H9 (cell line): ENCODE results near the gene GBP6. TPM values are rescaled to one million over a fixed set of nuclear protein-coding genes. Genes with fewer than 3 reads are reported as not detected.

Source experiments
- DNase-seq: peaks from one replicate; pipeline ENCODE4 v3.0.0-alpha.2; 2017
- H2AFZ ChIP-seq: one replicate; pipeline ENCODE4 v1.6.1; 2013; ENCODE audit warnings: mild to moderate bottlenecking, low read length, control low read depth, moderate library complexity
- H2AK5ac ChIP-seq: 2 replicates; pipeline ENCODE4 v1.6.1; 2013; ENCODE audit warnings: low read length, control low read depth, mixed read lengths; ENCODE audit not compliant: insufficient read length
- H2BK120ac ChIP-seq: one replicate; pipeline ENCODE4 v1.6.1; 2013; ENCODE audit warnings: low read depth, mild to moderate bottlenecking, low read length, control low read depth, inconsistent platforms; ENCODE audit not compliant: poor library complexity, severe bottlenecking
- H2BK12ac ChIP-seq: 2 replicates; pipeline ENCODE4 v1.6.1; 2013; ENCODE audit warnings: low read length, control low read depth, mixed read lengths, low read depth; ENCODE audit not compliant: insufficient read length
- H2BK15ac ChIP-seq: 2 replicates; pipeline ENCODE4 v1.6.1; 2013; ENCODE audit warnings: low read depth, low read length, control low read depth
- H2BK20ac ChIP-seq: one replicate; pipeline ENCODE4 v1.6.1; 2013; ENCODE audit warnings: low read depth, mild to moderate bottlenecking, low read length, control low read depth, inconsistent platforms; ENCODE audit not compliant: poor library complexity, severe bottlenecking
- H2BK5ac ChIP-seq: 2 replicates; pipeline ENCODE4 v1.6.1; 2013; ENCODE audit warnings: low read length, control low read depth, mixed read lengths; ENCODE audit not compliant: insufficient read length
- H3K14ac ChIP-seq: 2 replicates; pipeline ENCODE4 v1.6.1; 2013; ENCODE audit warnings: low read length, control low read depth; ENCODE audit not compliant: insufficient read depth
- H3K18ac ChIP-seq: 2 replicates; pipeline ENCODE4 v1.6.1; 2013; ENCODE audit warnings: low read depth, mild to moderate bottlenecking, mixed read lengths, low read length, control low read depth; ENCODE audit not compliant: insufficient read length
- H3K23ac ChIP-seq: 2 replicates; pipeline ENCODE4 v1.6.1; 2013; ENCODE audit warnings: low read length, control low read depth, mixed read lengths, low read depth; ENCODE audit not compliant: insufficient read length
- H3K23me2 ChIP-seq: 2 replicates; pipeline ENCODE4 v1.6.1; 2013; ENCODE audit warnings: low read depth, mild to moderate bottlenecking, mixed read lengths, low read length, control low read depth; ENCODE audit not compliant: insufficient read length, poor library complexity, severe bottlenecking
- H3K27ac ChIP-seq: 2 replicates; pipeline ENCODE4 v1.5.1; 2013; ENCODE audit warnings: low read length, control low read depth, mixed read lengths, low read depth; ENCODE audit not compliant: insufficient read length
- H3K27me3 ChIP-seq: 2 replicates; pipeline ENCODE4 v1.6.1; 2013; ENCODE audit warnings: low read length, control low read depth, inconsistent platforms; ENCODE audit not compliant: insufficient read depth
- H3K4ac ChIP-seq: 2 replicates; pipeline ENCODE4 v1.6.1; 2013; ENCODE audit warnings: low read depth, mild to moderate bottlenecking, control low read depth, inconsistent platforms, low read length, moderate library complexity
- H3K4me1 ChIP-seq: 2 replicates; pipeline ENCODE4 v1.6.1; 2013; ENCODE audit warnings: low read length, control low read depth, inconsistent platforms; ENCODE audit not compliant: insufficient read depth
- H3K4me2 ChIP-seq: 2 replicates; pipeline ENCODE4 v1.6.1; 2013; ENCODE audit warnings: low read length, control low read depth, mixed read lengths; ENCODE audit not compliant: insufficient read length, insufficient read depth
- H3K56ac ChIP-seq: 2 replicates; pipeline ENCODE4 v1.6.1; 2013; ENCODE audit warnings: low read depth, mild to moderate bottlenecking, mixed read lengths, low read length, control low read depth; ENCODE audit not compliant: insufficient read length
- H3K79me1 ChIP-seq: 2 replicates; pipeline ENCODE4 v1.6.1; 2013; ENCODE audit warnings: low read depth, mild to moderate bottlenecking, moderate library complexity, low read length, control low read depth, inconsistent platforms; ENCODE audit not compliant: insufficient read depth, poor library complexity, severe bottlenecking
- H3K79me2 ChIP-seq: 2 replicates; pipeline ENCODE4 v1.6.1; 2013; ENCODE audit warnings: low read length, control low read depth, inconsistent platforms; ENCODE audit not compliant: insufficient read depth
- H3K9ac ChIP-seq: 2 replicates; pipeline ENCODE4 v1.6.1; 2013; ENCODE audit warnings: low read length, control low read depth, mixed read lengths; ENCODE audit not compliant: insufficient read length; ENCODE audit errors: extremely low read depth
- H3K9me3 ChIP-seq: one replicate; pipeline ENCODE4 v1.6.1; 2013; ENCODE audit warnings: low read depth, low read length, inconsistent platforms; ENCODE audit not compliant: control insufficient read depth
- H3T11ph ChIP-seq: one replicate; pipeline ENCODE4 v1.6.1; 2013; ENCODE audit warnings: mild to moderate bottlenecking, low read length, control low read depth, inconsistent platforms
- H4K20me1 ChIP-seq: one replicate; pipeline ENCODE4 v1.6.1; 2013; ENCODE audit not compliant: control insufficient read depth, insufficient read length, insufficient read depth
- H4K5ac ChIP-seq: 2 replicates; pipeline ENCODE4 v1.6.1; 2013; ENCODE audit warnings: low read depth, mild to moderate bottlenecking, mixed read lengths, low read length, control low read depth; ENCODE audit not compliant: insufficient read length
- H4K8ac ChIP-seq: replicated peaks from 2 replicates; pipeline ENCODE4 v1.6.1; 2013; ENCODE audit warnings: low read length, control low read depth, mixed read lengths, low read depth; ENCODE audit not compliant: insufficient read length
- H4K91ac ChIP-seq: 2 replicates; pipeline ENCODE4 v1.6.1; 2013; ENCODE audit warnings: low read depth, mild to moderate bottlenecking, moderate library complexity, mixed read lengths, low read length, control low read depth; ENCODE audit not compliant: insufficient read length
- H3K27ac Mint-ChIP-seq, 3 experiments: 2 replicates in 2 of 3; 3 replicates in 1 of 3; pipeline ENCODE4 v1.8.0; 2020 to 2021; ENCODE audit warnings: mixed read lengths in 3 of 3, mild to moderate bottlenecking in 1 of 3, moderate library complexity in 1 of 3
- H3K27me3 Mint-ChIP-seq: 2 replicates; pipeline ENCODE4 v1.8.0; 2021; ENCODE audit warnings: low read depth, mild to moderate bottlenecking, moderate library complexity, mixed read lengths
- H3K36me3 Mint-ChIP-seq, 3 experiments: 2 replicates in 2 of 3; 3 replicates in 1 of 3; pipeline ENCODE4 v1.8.0; 2020 to 2021; ENCODE audit warnings: low read depth in 3 of 3, mixed read lengths in 3 of 3; ENCODE audit not compliant: insufficient read depth in 1 of 3
- H3K4me1 Mint-ChIP-seq, 2 experiments: 2 replicates each; pipeline ENCODE4 v1.8.0; 2020; ENCODE audit warnings: mixed read lengths in 2 of 2
- H3K4me3 Mint-ChIP-seq, 2 experiments: 2 replicates in 1 of 2; 3 replicates in 1 of 2; pipeline ENCODE4 v1.8.0; 2020 to 2021; ENCODE audit warnings: mild to moderate bottlenecking in 2 of 2, mixed read lengths in 2 of 2, moderate library complexity in 1 of 2
- H3K9me3 Mint-ChIP-seq, 2 experiments: 2 replicates in 1 of 2; 3 replicates in 1 of 2; pipeline ENCODE4 v1.8.0; 2020; ENCODE audit warnings: mild to moderate bottlenecking in 2 of 2, mixed read lengths in 2 of 2, moderate library complexity in 1 of 2
- WGBS: extraction: QIAGEN DNeasy Blood & Tissue Kit; methylation state at CpG from one replicate; pipeline ENCODE4 v1.1.7; 2013; ENCODE audit warnings: missing lambda C conversion rate, low lambda C conversion rate, mixed read lengths; ENCODE audit not compliant: insufficient read length; ENCODE audit errors: extremely low coverage; 5-methylcytosine and 5-hydroxymethylcytosine counted together
- total RNA-seq: library from RNA; stranded (reverse); gene quantifications from 2 replicates; pipeline ENCODE4 v1.2.1, GENCODE V29; 2021
- TF ChIP-seq, protein P1 (sequence below): fragments of 200-600 bp; sonication (generic); conservative IDR thresholded peaks from 3 replicates; pipeline ENCODE4 v1.8.0; 2021; ENCODE audit warnings: antibody characterized with exemption, mild to moderate bottlenecking

GBP6 gene
- total RNA-seq, 1 experiment from 2014 or later = not detected

DNA sequence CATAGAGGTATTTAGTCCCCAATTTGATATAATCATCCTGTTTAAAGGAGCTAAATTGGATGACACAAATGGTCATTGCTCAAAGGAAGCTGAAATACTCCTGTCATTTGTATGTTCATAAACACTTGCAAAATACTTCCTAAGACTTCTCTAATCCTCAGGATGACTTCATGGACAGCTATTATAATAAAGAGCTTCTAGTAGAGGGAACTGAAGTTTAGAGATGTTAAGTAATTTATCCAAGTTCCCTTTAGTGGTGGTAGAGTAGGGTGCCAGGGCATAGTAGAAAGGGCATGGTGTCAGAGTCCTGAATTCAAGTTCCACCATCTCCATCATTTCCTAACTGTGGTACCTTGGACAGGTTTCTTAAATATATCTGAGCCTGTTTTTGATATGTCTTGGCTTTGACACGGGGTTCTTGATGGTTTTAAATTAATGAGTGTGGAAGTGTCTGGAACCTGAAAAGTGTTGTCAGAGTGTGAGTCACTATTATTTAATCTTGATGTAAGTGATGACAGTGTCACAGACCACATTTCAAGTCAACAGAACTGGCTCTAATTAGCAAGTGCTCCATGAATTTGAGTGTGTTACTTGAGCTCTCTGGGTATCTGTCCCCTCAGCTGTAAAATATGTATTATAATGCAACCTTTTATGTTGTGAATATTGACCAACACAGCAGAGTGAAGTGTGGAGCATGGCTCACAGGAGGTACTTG is 12.1 kb upstream of the GBP6 start:
- no peak overlapping the region for H3K9ac ChIP-seq
- no peak overlapping the region for H3K4me2 ChIP-seq
- no peaks in the 10 kb centered on the region for H3K79me1 ChIP-seq

More for the DNA sequence above, 12.1 kb upstream of the GBP6 start:
- WGBS = no CpG with 5 or more reads among the region's 1 CpG
- Histone ChIP-seq H2BK15ac (no peak overlapping the region), H3K18ac (no peak overlapping the region), H3K4ac (no peak overlapping the region), H3T11ph (no peak overlapping the region), H4K20me1 (no peaks in the 10 kb centered on the region), H3K27me3 (no peaks in the 10 kb centered on the region), H2BK120ac (no peak overlapping the region), H2AK5ac (no peak overlapping the region), H3K79me2 (no peaks in the 10 kb centered on the region), H3K27ac (no peak overlapping the region), H3K14ac (no peak overlapping the region), H3K23me2 (no peaks in the 10 kb centered on the region), H4K8ac (no peak overlapping the region), H2AFZ (no peak overlapping the region), H3K23ac (no peak overlapping the region), H3K4me1 (no peaks in the 10 kb centered on the region), H3K56ac (no peak overlapping the region), H2BK12ac (no peak overlapping the region), H2BK5ac (no peak overlapping the region), H3K9me3 (no peaks in the 10 kb centered on the region), H4K5ac (no peak overlapping the region), H4K91ac (no peak overlapping the region), H2BK20ac (no peak overlapping the region)
- Mint-ChIP-seq H3K27me3 (no peaks in the 10 kb centered on the region), H3K4me3 (no peak overlapping the region), H3K9me3 (no peaks in the 10 kb centered on the region), H3K27ac (no peak overlapping the region), H3K36me3 (no peaks in the 10 kb centered on the region), H3K4me1 (peaks cover 7 to 8% of the 10 kb centered on the region in 2 experiments)
- no peak for DNase-seq
- TF ChIP-seq, protein P1, sequence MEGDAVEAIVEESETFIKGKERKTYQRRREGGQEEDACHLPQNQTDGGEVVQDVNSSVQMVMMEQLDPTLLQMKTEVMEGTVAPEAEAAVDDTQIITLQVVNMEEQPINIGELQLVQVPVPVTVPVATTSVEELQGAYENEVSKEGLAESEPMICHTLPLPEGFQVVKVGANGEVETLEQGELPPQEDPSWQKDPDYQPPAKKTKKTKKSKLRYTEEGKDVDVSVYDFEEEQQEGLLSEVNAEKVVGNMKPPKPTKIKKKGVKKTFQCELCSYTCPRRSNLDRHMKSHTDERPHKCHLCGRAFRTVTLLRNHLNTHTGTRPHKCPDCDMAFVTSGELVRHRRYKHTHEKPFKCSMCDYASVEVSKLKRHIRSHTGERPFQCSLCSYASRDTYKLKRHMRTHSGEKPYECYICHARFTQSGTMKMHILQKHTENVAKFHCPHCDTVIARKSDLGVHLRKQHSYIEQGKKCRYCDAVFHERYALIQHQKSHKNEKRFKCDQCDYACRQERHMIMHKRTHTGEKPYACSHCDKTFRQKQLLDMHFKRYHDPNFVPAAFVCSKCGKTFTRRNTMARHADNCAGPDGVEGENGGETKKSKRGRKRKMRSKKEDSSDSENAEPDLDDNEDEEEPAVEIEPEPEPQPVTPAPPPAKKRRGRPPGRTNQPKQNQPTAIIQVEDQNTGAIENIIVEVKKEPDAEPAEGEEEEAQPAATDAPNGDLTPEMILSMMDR = no peak
